Fibroblast of skin of scalp (primary cell): ENCODE measurements around the gene HEXD.
"Not testable (repeated sequence)": the region's sequence is repeated elsewhere in the genome, so short reads cannot be mapped to it uniquely, and the experiment has no call there.

Source experiments
- DNase-seq: peaks from one replicate; pipeline ENCODE4 v3.0.0-alpha.2; 2013

The HEXD gene

GRCh38 chr17:82382220-82382932 lies 35.8 kb upstream of the HEXD start:
- DNase-seq, result not testable (repeated sequence)

- DNase-seq, result no peak
These were observed 35.3 kb upstream of the HEXD start for GRCh38 chr17:82382933-82383255.

GRCh38 chr17:82383411-82383810 lies 34.7 kb upstream of the HEXD start:
- DNase-seq, result no peak

- no peak for DNase-seq
These were observed 34.0 kb upstream of the HEXD start for GRCh38 chr17:82384051-82384729.

GRCh38 chr17:82384730-82385481 lies 33.2 kb upstream of the HEXD start:
- DNase-seq, result peak; percentile 29

GRCh38 chr17:82385559-82386254 lies 32.4 kb upstream of the HEXD start:
- peak; percentile 20 for DNase-seq

GRCh38 chr17:82386255-82386831 lies 31.8 kb upstream of the HEXD start:
- no peak for DNase-seq

- DNase-seq, result no peak
These were observed 31.1 kb upstream of the HEXD start for GRCh38 chr17:82386881-82387704.

- no peak for DNase-seq
These were observed 30.4 kb upstream of the HEXD start for GRCh38 chr17:82387705-82388106.

GRCh38 chr17:82388223-82388921 lies 29.8 kb upstream of the HEXD start:
- no peak for DNase-seq

- no peak for DNase-seq
These were observed 29.2 kb upstream of the HEXD start for GRCh38 chr17:82388922-82389283.

GRCh38 chr17:82389379-82389778 lies 28.8 kb upstream of the HEXD start:
- peak; percentile 26 for DNase-seq

- no peak for DNase-seq
These were observed 27.9 kb upstream of the HEXD start for GRCh38 chr17:82390015-82390859.

- no peak for DNase-seq
These were observed 27.2 kb upstream of the HEXD start for GRCh38 chr17:82390860-82391435.

GRCh38 chr17:82391496-82392066 lies 26.6 kb upstream of the HEXD start:
- no peak for DNase-seq

GRCh38 chr17:82392209-82392920 lies 25.8 kb upstream of the HEXD start:
- DNase-seq, result no peak

GRCh38 chr17:82392941-82393340 lies 25.2 kb upstream of the HEXD start:
- DNase-seq, result no peak

GRCh38 chr17:82394278-82394677 lies 23.9 kb upstream of the HEXD start:
- DNase-seq, result no peak
